Measurements from ENCODE around the gene LRRC28.

LRRC28 gene

GRCh38 chr15:99343208-99343607 lies 91.9 kb downstream of the LRRC28 start:
- Histone ChIP-seq H3K27ac (replicated peaks) (no peak overlapping the region), H3K27me3 (ENCODE audit: insufficient read depth, poor library complexity, severe bottlenecking) (no peaks in the 10 kb centered on the region), H3K4me3 (replicated peaks; ENCODE audit: insufficient read depth, low read length) (no peak overlapping the region)
- DNase-seq (ENCODE audit: low read depth in 1 of 2, low spot score in 1 of 2): no peak
- TF ChIP-seq SPI1 (IDR thresholded peaks at IDR 0.05; ENCODE audit: borderline replicate concordance, low read depth) (no peak), CTCF (IDR thresholded peaks at IDR 0.05; ENCODE audit: insufficient read depth, low read length) (no peak), REST (IDR thresholded peaks at IDR 0.05; ENCODE audit: insufficient replicate concordance, low read depth) (no peak), POLR2AphosphoS5 (IDR thresholded peaks at IDR 0.05; ENCODE audit: low read depth) (no peak), GABPA (IDR thresholded peaks at IDR 0.05; ENCODE audit: low read depth) (no peak)

- H3K4me3 ChIP-seq (replicated peaks; ENCODE audit: insufficient read depth, low read length): no peak overlapping the region
- TF ChIP-seq GABPA (IDR thresholded peaks at IDR 0.05; ENCODE audit: low read depth) (no peak), SPI1 (IDR thresholded peaks at IDR 0.05; ENCODE audit: borderline replicate concordance, low read depth) (no peak)
- no peak overlapping the region for H3K27ac ChIP-seq (replicated peaks)
- H3K27me3 ChIP-seq (ENCODE audit: insufficient read depth, poor library complexity, severe bottlenecking): no peaks in the 10 kb centered on the region
- no peak for DNase-seq (ENCODE audit: low read depth in 1 of 2, low spot score in 1 of 2)
Observed at GRCh38 chr15:99343881-99344551, 92.7 kb downstream of the LRRC28 start.

- no peak for TF ChIP-seq CTCF (IDR thresholded peaks at IDR 0.05; ENCODE audit: insufficient read depth, low read length)
- TF ChIP-seq SPI1 (IDR thresholded peaks at IDR 0.05; ENCODE audit: borderline replicate concordance, low read depth): no peak
- no peak for TF ChIP-seq POLR2AphosphoS5 (IDR thresholded peaks at IDR 0.05; ENCODE audit: low read depth)
- no peak for TF ChIP-seq GABPA (IDR thresholded peaks at IDR 0.05; ENCODE audit: low read depth)
- no peak for TF ChIP-seq REST (IDR thresholded peaks at IDR 0.05; ENCODE audit: insufficient replicate concordance, low read depth)
- no peak for DNase-seq (ENCODE audit: low read depth in 1 of 2, low spot score in 1 of 2)
- Histone ChIP-seq H3K27ac (replicated peaks) (no peak overlapping the region), H3K4me3 (replicated peaks; ENCODE audit: insufficient read depth, low read length) (no peak overlapping the region), H3K27me3 (ENCODE audit: insufficient read depth, poor library complexity, severe bottlenecking) (no peaks in the 10 kb centered on the region)
Observed at GRCh38 chr15:99344639-99345038, 93.4 kb downstream of the LRRC28 start.

GRCh38 chr15:99345242-99345641 lies 94.0 kb downstream of the LRRC28 start:
- no peaks in the 10 kb centered on the region for H3K27me3 ChIP-seq (ENCODE audit: insufficient read depth, poor library complexity, severe bottlenecking)
- TF ChIP-seq REST (IDR thresholded peaks at IDR 0.05; ENCODE audit: insufficient replicate concordance, low read depth) (no peak), SPI1 (IDR thresholded peaks at IDR 0.05; ENCODE audit: borderline replicate concordance, low read depth) (no peak), POLR2AphosphoS5 (IDR thresholded peaks at IDR 0.05; ENCODE audit: low read depth) (no peak), GABPA (IDR thresholded peaks at IDR 0.05; ENCODE audit: low read depth) (no peak), CTCF (IDR thresholded peaks at IDR 0.05; ENCODE audit: insufficient read depth, low read length) (no peak)
- H3K27ac ChIP-seq (replicated peaks): no peak overlapping the region
- DNase-seq (ENCODE audit: low read depth in 1 of 2, low spot score in 1 of 2): no peak
- no peak overlapping the region for H3K4me3 ChIP-seq (replicated peaks; ENCODE audit: insufficient read depth, low read length)
